SH-SY5Y (cell line): ENCODE data around the gene MOXD1.

ENCODE experiments used
- GATA2 ChIP-seq: IDR thresholded peaks from 2 replicates; pipeline ENCODE4 v1.6.1; 2011; ENCODE audit warnings: mild to moderate bottlenecking, low read depth, low read length
- GATA3 ChIP-seq: IDR thresholded peaks from 2 replicates; pipeline ENCODE4 v1.6.1; 2011; ENCODE audit warnings: low read depth, mild to moderate bottlenecking, low read length, moderate library complexity

- no peak for TF ChIP-seq GATA2
- TF ChIP-seq GATA3 = no peak
Measured at GRCh38 chr6:132392270-132392646, 9.0 kb downstream of the MOXD1 start.
